ENCODE results near the gene C10orf53. TPM values are rescaled to one million over a fixed set of nuclear protein-coding genes. Genes with fewer than 3 reads are reported as not detected.

Gene C10orf53
- polyA plus RNA-seq, 3 donors = not detected

GRCh38 chr10:49734676-49735075 is 55.2 kb downstream of the C10orf53 start:
- Histone ChIP-seq H3K79me2 (ENCODE audit: insufficient read depth, low read length) (no peaks in the 10 kb centered on the region), H3K4me2 (replicated peaks; ENCODE audit: extremely low read depth, low read length, poor library complexity, severe bottlenecking) (no peak overlapping the region), H2AFZ (ENCODE audit: insufficient read depth, low read depth, low read length, poor library complexity, severe bottlenecking) (no peak overlapping the region), H3K36me3 (replicated peaks in 1 of 2; ENCODE audit: control insufficient read depth in 1 of 2, insufficient read depth in 2 of 2, low read length in 2 of 2) (no peaks in the 10 kb centered on the region), H4K20me1 (ENCODE audit: insufficient read depth, low read length) (no peaks in the 10 kb centered on the region), H3K4me1 (ENCODE audit: control insufficient read depth in 1 of 2, insufficient read depth in 2 of 2, low read length in 2 of 2) (peaks cover 0 to 3% of the 10 kb centered on the region in 2 donors), H3K27me3 (ENCODE audit: control insufficient read depth in 2 of 2, insufficient read depth in 2 of 2, low read length in 2 of 2) (no peaks in the 10 kb centered on the region), H3K9ac (ENCODE audit: insufficient read depth, low read length, poor library complexity, severe bottlenecking) (no peak overlapping the region), H3K4me3 (replicated peaks in 1 of 3; ENCODE audit: low read depth in 2 of 3, low read length in 3 of 3) (no peak overlapping the region), H3K9me3 (replicated peaks in 1 of 2; ENCODE audit: control insufficient read depth in 1 of 2, insufficient read depth in 1 of 2, low read length in 2 of 2) (no peaks in the 10 kb centered on the region), H3K27ac (ENCODE audit: low read depth in 1 of 2, low read length in 2 of 2) (no peak overlapping the region)
- DNase-seq = no peak
- Mint-ChIP-seq H3K27me3 (ENCODE audit: low read depth in 3 of 3) (peaks cover 0 to 4% (median 2%) of the 10 kb centered on the region in 3 donors), H3K4me3 (no peak overlapping the region), H3K36me3 (no peaks in the 10 kb centered on the region), H3K27ac (no peak overlapping the region), H3K4me1 (peaks cover 10% of the 10 kb centered on the region), H3K9me3 (peaks cover 0 to 5% (median 0%) of the 10 kb centered on the region in 7 donors)
- intact Hi-C loops (cut with micrococcal nuclease) = no loop called here
- WGBS (ENCODE audit: insufficient coverage) = 84% methylated on average over 7 of the region's 10 CpGs
- TF ChIP-seq, protein P1, sequence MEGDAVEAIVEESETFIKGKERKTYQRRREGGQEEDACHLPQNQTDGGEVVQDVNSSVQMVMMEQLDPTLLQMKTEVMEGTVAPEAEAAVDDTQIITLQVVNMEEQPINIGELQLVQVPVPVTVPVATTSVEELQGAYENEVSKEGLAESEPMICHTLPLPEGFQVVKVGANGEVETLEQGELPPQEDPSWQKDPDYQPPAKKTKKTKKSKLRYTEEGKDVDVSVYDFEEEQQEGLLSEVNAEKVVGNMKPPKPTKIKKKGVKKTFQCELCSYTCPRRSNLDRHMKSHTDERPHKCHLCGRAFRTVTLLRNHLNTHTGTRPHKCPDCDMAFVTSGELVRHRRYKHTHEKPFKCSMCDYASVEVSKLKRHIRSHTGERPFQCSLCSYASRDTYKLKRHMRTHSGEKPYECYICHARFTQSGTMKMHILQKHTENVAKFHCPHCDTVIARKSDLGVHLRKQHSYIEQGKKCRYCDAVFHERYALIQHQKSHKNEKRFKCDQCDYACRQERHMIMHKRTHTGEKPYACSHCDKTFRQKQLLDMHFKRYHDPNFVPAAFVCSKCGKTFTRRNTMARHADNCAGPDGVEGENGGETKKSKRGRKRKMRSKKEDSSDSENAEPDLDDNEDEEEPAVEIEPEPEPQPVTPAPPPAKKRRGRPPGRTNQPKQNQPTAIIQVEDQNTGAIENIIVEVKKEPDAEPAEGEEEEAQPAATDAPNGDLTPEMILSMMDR (IDR thresholded peaks at IDR 0.05) = no peak

DNA sequence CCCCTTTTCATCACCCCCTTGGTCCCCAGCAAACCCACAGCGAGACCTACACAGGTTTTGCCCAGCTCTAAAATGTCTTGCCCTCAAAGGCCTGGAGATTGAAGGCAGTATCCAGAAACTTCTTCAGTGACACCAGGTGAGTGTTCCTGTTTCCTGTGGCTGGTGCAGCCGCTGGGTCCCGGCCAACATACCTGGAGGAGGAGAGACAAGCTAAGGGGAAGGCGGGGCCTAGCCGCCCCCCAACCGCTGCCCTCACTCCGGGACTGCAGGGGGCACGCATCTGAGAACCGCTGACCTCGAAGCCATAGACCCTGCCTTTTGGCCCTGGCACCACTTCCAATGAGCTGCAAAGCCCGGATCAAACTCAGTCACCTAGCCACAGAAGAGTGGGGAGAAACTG is 55.7 kb downstream of the C10orf53 start:
- no peak overlapping the region for H3K27ac ChIP-seq (ENCODE audit: low read depth in 1 of 2, low read length in 2 of 2)
- H3K27ac Mint-ChIP-seq = no peak overlapping the region
- intact Hi-C loops (cut with micrococcal nuclease) = no loop called here
- H3K27me3 Mint-ChIP-seq (ENCODE audit: low read depth in 3 of 3) = peaks cover 0 to 4% (median 4%) of the 10 kb centered on the region in 3 donors
- H3K9ac ChIP-seq (ENCODE audit: insufficient read depth, low read length, poor library complexity, severe bottlenecking) = no peak overlapping the region
- no peaks in the 10 kb centered on the region for H3K27me3 ChIP-seq (ENCODE audit: control insufficient read depth in 2 of 2, insufficient read depth in 2 of 2, low read length in 2 of 2)
- no peaks in the 10 kb centered on the region for H4K20me1 ChIP-seq (ENCODE audit: insufficient read depth, low read length)
- H3K4me3 ChIP-seq (replicated peaks in 1 of 3; ENCODE audit: low read depth in 2 of 3, low read length in 3 of 3) = no peak overlapping the region
- no peak overlapping the region for H3K4me2 ChIP-seq (replicated peaks; ENCODE audit: extremely low read depth, low read length, poor library complexity, severe bottlenecking)
- H3K4me3 Mint-ChIP-seq = no peak overlapping the region
- H2AFZ ChIP-seq (ENCODE audit: insufficient read depth, low read depth, low read length, poor library complexity, severe bottlenecking) = no peak overlapping the region
- TF ChIP-seq, protein P1 (IDR thresholded peaks at IDR 0.05) = no peak
- no peaks in the 10 kb centered on the region for H3K36me3 ChIP-seq (replicated peaks in 1 of 2; ENCODE audit: control insufficient read depth in 1 of 2, insufficient read depth in 2 of 2, low read length in 2 of 2)
- H3K36me3 Mint-ChIP-seq = no peaks in the 10 kb centered on the region
- peaks cover 10% of the 10 kb centered on the region for H3K4me1 Mint-ChIP-seq
- H3K9me3 ChIP-seq (replicated peaks in 1 of 2; ENCODE audit: control insufficient read depth in 1 of 2, insufficient read depth in 1 of 2, low read length in 2 of 2) = no peaks in the 10 kb centered on the region
- no peaks in the 10 kb centered on the region for H3K79me2 ChIP-seq (ENCODE audit: insufficient read depth, low read length)
- 70% methylated on average over 10 of the region's 11 CpGs for WGBS (ENCODE audit: insufficient coverage)
- no peak for DNase-seq
- H3K9me3 Mint-ChIP-seq = peaks cover 0 to 7% (median 0%) of the 10 kb centered on the region in 7 donors
- H3K4me1 ChIP-seq (ENCODE audit: control insufficient read depth in 1 of 2, insufficient read depth in 2 of 2, low read length in 2 of 2) = peaks cover 0 to 3% of the 10 kb centered on the region in 2 donors
